GM06990 (cell line): ENCODE data around the gene AMFR.

Experiments used
- DNase-seq: peaks from one replicate; pipeline ENCODE4 v3.0.0-alpha.2; 2011; ENCODE audit not compliant: insufficient read length; ENCODE audit errors: extremely low read depth
- H3K27me3 ChIP-seq: replicated peaks from 2 replicates; pipeline ENCODE4 v1.6.0; 2011; ENCODE audit warnings: low read length; ENCODE audit not compliant: control insufficient read depth, insufficient read depth
- H3K36me3 ChIP-seq: 2 replicates; pipeline ENCODE4 v1.5.1; 2011; ENCODE audit warnings: low read length; ENCODE audit not compliant: control insufficient read depth, insufficient read depth
- H3K4me3 ChIP-seq: replicated peaks from 2 replicates; pipeline ENCODE4 v1.5.1; 2011; ENCODE audit warnings: low read depth, mild to moderate bottlenecking, control low read depth, low read length
- TF ChIP-seq, protein P1 (sequence below): IDR thresholded peaks from 2 replicates; pipeline ENCODE4 v1.5.1; 2011; ENCODE audit warnings: low read length, control low read depth, mild to moderate bottlenecking, inconsistent platforms; ENCODE audit not compliant: insufficient read depth, poor library complexity, severe bottlenecking

The AMFR gene

DNA sequence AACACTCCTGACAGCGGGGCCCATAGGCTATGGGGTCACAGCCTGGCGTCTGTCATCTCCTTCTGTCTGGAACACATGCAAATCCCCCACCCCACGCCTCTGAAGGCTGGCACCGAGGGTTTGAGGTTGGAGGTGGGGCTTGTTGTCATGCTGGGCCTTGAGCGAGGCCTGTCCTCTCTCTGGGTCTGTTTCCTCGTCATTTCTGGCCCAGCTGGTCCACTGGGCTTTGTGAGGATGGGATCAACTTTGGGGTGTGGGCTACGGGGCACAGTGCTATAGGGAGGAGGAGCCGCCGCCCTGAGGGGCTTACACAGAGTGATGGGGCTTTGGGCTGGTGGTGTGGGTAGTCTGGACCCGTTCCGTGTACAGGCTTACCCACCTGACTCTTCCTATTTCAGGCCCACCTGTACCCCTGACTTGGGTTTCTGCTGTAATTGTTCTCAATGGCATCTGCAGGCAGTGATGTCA lies 87.5 kb downstream of the AMFR start:
- no peaks in the 10 kb centered on the region for H3K36me3 ChIP-seq
- H3K27me3 ChIP-seq: no peaks in the 10 kb centered on the region; the same call in 1 of the 2 replicates
- DNase-seq: no peak
- no peak overlapping the region for H3K4me3 ChIP-seq
- TF ChIP-seq, protein P1, sequence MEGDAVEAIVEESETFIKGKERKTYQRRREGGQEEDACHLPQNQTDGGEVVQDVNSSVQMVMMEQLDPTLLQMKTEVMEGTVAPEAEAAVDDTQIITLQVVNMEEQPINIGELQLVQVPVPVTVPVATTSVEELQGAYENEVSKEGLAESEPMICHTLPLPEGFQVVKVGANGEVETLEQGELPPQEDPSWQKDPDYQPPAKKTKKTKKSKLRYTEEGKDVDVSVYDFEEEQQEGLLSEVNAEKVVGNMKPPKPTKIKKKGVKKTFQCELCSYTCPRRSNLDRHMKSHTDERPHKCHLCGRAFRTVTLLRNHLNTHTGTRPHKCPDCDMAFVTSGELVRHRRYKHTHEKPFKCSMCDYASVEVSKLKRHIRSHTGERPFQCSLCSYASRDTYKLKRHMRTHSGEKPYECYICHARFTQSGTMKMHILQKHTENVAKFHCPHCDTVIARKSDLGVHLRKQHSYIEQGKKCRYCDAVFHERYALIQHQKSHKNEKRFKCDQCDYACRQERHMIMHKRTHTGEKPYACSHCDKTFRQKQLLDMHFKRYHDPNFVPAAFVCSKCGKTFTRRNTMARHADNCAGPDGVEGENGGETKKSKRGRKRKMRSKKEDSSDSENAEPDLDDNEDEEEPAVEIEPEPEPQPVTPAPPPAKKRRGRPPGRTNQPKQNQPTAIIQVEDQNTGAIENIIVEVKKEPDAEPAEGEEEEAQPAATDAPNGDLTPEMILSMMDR: no peak

DNA sequence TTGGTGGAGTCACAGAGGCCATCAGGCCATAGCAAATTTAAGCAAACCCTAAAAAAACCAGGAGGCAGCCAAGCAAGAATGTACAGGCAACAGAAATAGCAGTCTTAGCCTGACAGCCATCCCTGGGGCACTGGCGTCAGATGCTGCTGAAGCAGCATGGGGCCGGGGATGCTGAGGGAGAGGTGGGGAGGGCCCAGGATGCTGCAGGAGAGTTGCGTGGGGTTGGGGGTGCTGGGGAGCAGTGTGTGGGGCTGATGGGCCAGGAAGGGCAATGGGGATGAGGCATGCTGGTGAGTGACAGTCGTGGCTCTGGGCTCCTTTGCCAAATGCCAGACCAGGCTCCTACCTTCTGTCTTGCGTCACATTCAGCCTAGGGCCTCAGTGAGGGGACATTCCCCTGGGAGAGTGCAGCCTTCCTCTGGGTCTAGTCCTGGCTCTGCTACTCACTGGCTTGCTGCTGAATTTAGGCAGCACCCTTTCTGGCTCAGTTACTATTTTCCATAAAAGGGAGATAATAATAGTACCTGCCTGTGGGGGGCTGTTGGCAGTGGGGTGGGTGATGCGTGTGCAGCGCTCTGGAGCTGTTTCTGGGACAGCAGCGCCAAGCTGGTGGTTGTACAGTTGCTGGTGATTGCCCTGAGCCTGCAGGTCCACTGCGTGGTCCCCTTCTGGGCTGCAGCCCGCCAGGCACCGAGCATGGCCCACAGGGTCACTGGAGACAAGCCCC lies 88.1 kb downstream of the AMFR start:
- TF ChIP-seq, protein P1: no peak
- Histone ChIP-seq H3K36me3 (no peaks in the 10 kb centered on the region), H3K4me3 (no peak overlapping the region), H3K27me3 (no peaks in the 10 kb centered on the region; the same call in 1 of the 2 replicates)
- DNase-seq: no peak

DNA sequence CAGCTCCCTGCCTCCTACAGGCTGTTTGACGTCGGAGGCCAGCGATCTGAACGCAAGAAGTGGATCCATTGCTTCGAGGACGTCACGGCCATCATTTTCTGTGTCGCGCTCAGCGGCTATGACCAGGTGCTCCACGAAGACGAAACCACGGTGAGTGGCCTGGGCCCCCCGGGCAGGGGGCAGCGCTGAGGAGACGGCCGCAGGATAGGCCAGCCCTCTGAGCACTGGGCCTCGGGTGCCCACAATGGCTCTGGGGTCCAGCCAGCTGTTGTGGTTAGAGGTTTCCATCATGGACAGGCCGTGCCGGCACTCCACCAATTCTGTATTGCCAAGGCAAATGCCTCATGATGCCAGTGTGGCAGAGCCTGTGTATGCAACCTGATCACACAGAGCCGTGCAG lies 88.6 kb downstream of the AMFR start:
- H3K4me3 ChIP-seq: no peak overlapping the region
- H3K27me3 ChIP-seq: no peaks in the 10 kb centered on the region; the same call in 1 of the 2 replicates
- TF ChIP-seq, protein P1: no peak
- DNase-seq: no peak
- no peaks in the 10 kb centered on the region for H3K36me3 ChIP-seq

DNA sequence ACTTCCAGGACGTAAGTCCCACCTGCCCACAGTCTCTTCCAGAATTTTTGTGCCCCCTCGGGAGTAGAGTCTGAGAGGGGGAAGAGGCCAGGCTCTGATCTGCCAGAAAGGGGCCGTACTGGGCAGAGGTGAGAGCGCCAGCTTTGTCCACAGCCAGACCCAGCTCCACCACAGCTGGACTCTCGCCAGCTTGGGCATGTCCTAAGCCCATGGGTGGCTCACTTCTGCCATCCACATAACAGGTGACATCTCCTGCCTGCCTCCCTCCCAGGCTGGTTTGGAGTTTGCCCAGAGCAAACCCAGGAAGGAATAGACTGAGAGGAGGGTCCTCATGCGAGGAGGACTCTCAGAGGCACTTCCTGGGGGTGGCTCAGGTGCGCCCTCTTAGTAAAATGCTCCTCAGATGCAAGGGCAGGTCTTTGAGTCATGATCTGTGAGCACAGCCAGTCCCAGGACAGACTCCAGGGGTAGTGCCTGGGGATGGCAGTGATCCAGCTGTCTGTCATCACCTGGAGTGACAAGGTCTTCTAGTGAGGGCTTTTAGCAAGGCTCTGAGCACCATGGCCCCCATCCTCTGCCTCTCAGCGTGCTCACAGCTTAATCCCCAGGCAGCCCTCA lies 89.2 kb downstream of the AMFR start:
- no peak for DNase-seq
- Histone ChIP-seq H3K4me3 (no peak overlapping the region), H3K27me3 (no peaks in the 10 kb centered on the region; the same call in 1 of the 2 replicates), H3K36me3 (no peaks in the 10 kb centered on the region)
- TF ChIP-seq, protein P1: no peak

DNA sequence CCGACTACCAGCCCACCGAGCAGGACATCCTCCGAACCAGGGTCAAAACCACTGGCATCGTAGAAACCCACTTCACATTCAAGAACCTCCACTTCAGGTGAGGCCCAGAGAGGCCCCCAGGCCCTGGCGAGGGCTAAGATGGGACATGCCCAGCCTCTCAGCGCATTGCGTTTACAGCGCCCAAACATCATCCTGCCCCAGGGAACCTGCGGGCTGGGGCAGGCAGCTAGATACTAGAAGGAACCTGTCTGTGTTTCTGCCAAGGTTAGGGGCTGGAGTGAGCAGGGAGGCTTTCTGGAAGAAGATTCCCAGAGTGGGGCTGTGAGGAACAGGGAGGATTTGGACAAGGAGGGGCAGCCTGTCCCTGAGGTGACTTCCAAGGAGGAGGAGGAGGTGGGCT lies 90.6 kb downstream of the AMFR start:
- TF ChIP-seq, protein P1: no peak
- DNase-seq: no peak
- H3K4me3 ChIP-seq: no peak overlapping the region
- H3K36me3 ChIP-seq: no peaks in the 10 kb centered on the region
- H3K27me3 ChIP-seq: no peaks in the 10 kb centered on the region; the same call in 1 of the 2 replicates
